Astrocyte of the cerebellum (primary cell): Measurements from ENCODE around the gene ZNF74.

Experiments used
- DNase-seq: peaks from one replicate; pipeline ENCODE4 v3.0.0-alpha.2; 2011; ENCODE audit warnings: low read depth
- H3K4me3 ChIP-seq: 2 replicates; pipeline ENCODE4 v1.5.1; 2011; ENCODE audit warnings: mild to moderate bottlenecking, low read depth, low read length, moderate library complexity
- CTCF ChIP-seq: IDR thresholded peaks from 2 replicates; pipeline ENCODE4 v1.5.1; 2012; ENCODE audit warnings: low read length, low read depth, moderate library complexity, mild to moderate bottlenecking; ENCODE audit errors: missing control alignments
- in situ Hi-C: cut with HindIII; loops from 2 replicates; pipeline ENCODE4 v1.10.0; 2017; ENCODE audit warnings: low sequenced_read_pairs

ZNF74 gene

GRCh38 chr22:20428496-20429253 lies 34.7 kb downstream of the ZNF74 start:
- in situ Hi-C loops, result no loop called here
- no peak overlapping the region for H3K4me3 ChIP-seq
- DNase-seq, result no peak
- TF ChIP-seq CTCF, result no peak

DNA sequence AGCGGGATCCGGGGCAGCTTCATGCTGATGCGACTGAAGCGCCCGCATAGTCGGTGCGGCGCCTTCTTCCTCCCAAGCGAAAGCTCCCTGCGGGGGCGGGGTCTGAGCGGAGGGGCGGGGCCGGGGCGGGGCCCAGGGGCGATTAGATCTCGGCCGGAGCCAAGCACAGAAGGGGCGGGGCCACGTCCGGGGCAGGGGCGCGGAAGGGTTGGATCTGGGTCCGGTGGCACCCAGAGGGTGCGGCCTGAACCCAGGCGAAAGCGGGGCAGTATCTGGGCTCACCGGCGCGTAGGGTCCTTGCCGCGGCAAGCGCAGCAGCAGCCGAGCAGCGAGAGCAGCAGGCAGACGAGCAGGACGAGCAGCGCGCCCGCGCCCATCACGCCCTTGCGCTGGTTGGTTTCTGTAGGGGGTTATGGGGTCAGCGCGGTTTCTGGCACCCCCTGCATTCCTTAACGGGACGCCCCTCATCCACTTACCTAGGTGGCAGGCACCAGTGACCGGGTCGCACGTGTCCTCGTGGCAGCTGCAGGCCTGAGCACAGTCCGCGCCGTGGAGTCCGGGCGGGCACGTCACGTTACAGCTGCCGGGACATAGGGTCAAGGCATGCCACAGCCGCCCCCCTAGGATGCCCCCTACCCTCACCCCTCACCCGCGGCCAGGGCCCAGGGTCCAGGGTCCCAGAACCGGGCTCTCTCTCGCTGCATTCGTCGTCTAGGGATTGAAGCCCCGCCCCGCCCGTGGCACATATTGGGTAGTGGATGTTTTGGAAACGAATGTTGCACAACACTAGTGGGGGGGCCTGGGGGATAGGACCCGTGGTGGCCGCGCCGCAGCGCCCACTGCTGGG lies 35.5 kb downstream of the ZNF74 start:
- TF ChIP-seq CTCF, result no peak
- in situ Hi-C loops, result no loop called here
- H3K4me3 ChIP-seq, result no peak overlapping the region
- DNase-seq, result no peak

GRCh38 chr22:20430101-20430719 lies 36.3 kb downstream of the ZNF74 start:
- DNase-seq, result no peak
- H3K4me3 ChIP-seq, result no peak overlapping the region
- in situ Hi-C loops, result no loop called here
- no peak for TF ChIP-seq CTCF

- DNase-seq, result no peak
- in situ Hi-C loops, result no loop called here
- peak overlapping the region; percentile 7 for H3K4me3 ChIP-seq
- TF ChIP-seq CTCF, result peak; percentile 26
Measured at GRCh38 chr22:20430720-20431510, 37.0 kb downstream of the ZNF74 start.

GRCh38 chr22:20431511-20432192 lies 37.7 kb downstream of the ZNF74 start:
- H3K4me3 ChIP-seq, result no peak overlapping the region
- in situ Hi-C loops, result no loop called here
- DNase-seq, result no peak
- no peak for TF ChIP-seq CTCF
